HCT116 (cell line): ENCODE measurements around the gene GALNT18. TPM values are rescaled to one million over a fixed set of nuclear protein-coding genes. Genes with fewer than 3 reads are reported as not detected.

Experiments
- ATAC-seq: fragments of 200-7000 bp; cut with Tn5 transposase; 2 replicates; pipeline ENCODE4 v1.9.1; 2020; ENCODE audit warnings: mild to moderate bottlenecking, moderate library complexity
- BruUV-seq: library from RNA; stranded (reverse); fragments of 400-500 nt; replicated peaks from 2 replicates; lab custom pipeline; 2021; lab: Mats Ljungman, UMichigan
- CTCF ChIA-PET: fragments of 300-600 bp; sonication (Branson Sonifier 250); formaldehyde crosslinking; loops from one replicate; lab custom pipeline; 2021; ENCODE audit warnings: antibody characterized with exemption; lab: Charles Lee
- POLR2A ChIA-PET: fragments of 300-600, 350-600 bp; sonication (Branson Sonifier 250); formaldehyde crosslinking; loops from one replicate; lab custom pipeline; 2021; ENCODE audit warnings: antibody characterized with exemption; lab: Charles Lee
- RAD21 ChIA-PET, 2 experiments: fragments of 300-600 bp; sonication (Branson Sonifier 250); formaldehyde crosslinking; loops; one replicate each; lab custom pipeline; 2023; ENCODE audit warnings: low total read pairs in 2 of 2; ENCODE audit not compliant: uncharacterized antibody in 2 of 2, unreplicated experiment in 2 of 2, low non-redundant PET in 1 of 2; lab: Charles Lee
- DNase-seq: peaks from one replicate; pipeline ENCODE4 v3.0.0-alpha.2; 2010; ENCODE audit warnings: low read depth, low spot score
- H2AFZ ChIP-seq: fragments of 200-600 bp; shearing (Covaris generic), sonication (generic); 2 replicates; pipeline ENCODE4 v1.6.1; 2017; ENCODE audit warnings: low read depth, mixed run types, mixed read lengths, antibody characterized with exemption, low read length; ENCODE audit not compliant: poor library complexity, severe bottlenecking
- H3K27ac ChIP-seq: 2 replicates; pipeline ENCODE4 v1.5.1; 2012; ENCODE audit warnings: low read depth, low read length
- H3K27me3 ChIP-seq: fragments of 200-600 bp; sonication (generic); 2 replicates; pipeline ENCODE4 v1.6.1; 2016; ENCODE audit warnings: mixed run types, low read length, mixed read lengths; ENCODE audit not compliant: insufficient read depth
- H3K36me3 ChIP-seq, 2 experiments: fragments of 200-500 bp in 1 of 2; fragments of 200-600 bp in 1 of 2; sonication (Bioruptor generic) in 1 of 2; sonication (generic) in 1 of 2; 2 replicates each; pipeline versions ENCODE4 v1.5.1 to v1.6.1; 2014 to 2016; ENCODE audit warnings: low read length in 2 of 2, inconsistent platforms in 1 of 2, mixed read lengths in 1 of 2, mixed run types in 1 of 2; ENCODE audit not compliant: insufficient read depth in 2 of 2, control insufficient read depth in 1 of 2
- H3K4me1 ChIP-seq, 2 experiments: fragments of 200-600 bp in 1 of 2; sonication (generic) in 1 of 2; 2 replicates each; pipeline versions ENCODE4 v1.5.1 to v1.6.1; 2012 to 2017; ENCODE audit warnings: low read length in 2 of 2, inconsistent platforms in 1 of 2, mild to moderate bottlenecking in 1 of 2, mixed read lengths in 1 of 2, mixed run types in 1 of 2, moderate library complexity in 1 of 2; ENCODE audit not compliant: insufficient read depth in 2 of 2, control insufficient read depth in 1 of 2
- H3K4me2 ChIP-seq: fragments of 200-600 bp; sonication (generic); 2 replicates; pipeline ENCODE4 v1.6.1; 2017; ENCODE audit warnings: mixed run types, low read length, mixed read lengths
- H3K4me3 ChIP-seq, 2 experiments: fragments of 200-600 bp in 1 of 2; sonication (generic) in 1 of 2; replicated peaks in 1 of 2; 2 replicates each; pipeline ENCODE4 v1.5.1; 2011 to 2016; ENCODE audit warnings: low read length in 2 of 2, control low read depth in 1 of 2, low read depth in 1 of 2, mild to moderate bottlenecking in 1 of 2, mixed read lengths in 1 of 2, mixed run types in 1 of 2
- H3K79me2 ChIP-seq: fragments of 200-600 bp; sonication (generic); 2 replicates; pipeline ENCODE4 v1.6.1; 2017; ENCODE audit warnings: mild to moderate bottlenecking, mixed run types, low read length, moderate library complexity, mixed read lengths; ENCODE audit not compliant: insufficient read depth
- H3K9ac ChIP-seq: fragments of 200-600 bp; sonication (generic); 2 replicates; pipeline ENCODE4 v1.6.1; 2016; ENCODE audit warnings: low read length, mixed read lengths
- H3K9me2 ChIP-seq: fragments of 200-600 bp; sonication (generic), shearing (Covaris generic); 2 replicates; pipeline ENCODE4 v1.6.1; 2017; ENCODE audit warnings: mixed run types, mild to moderate bottlenecking, moderate library complexity; ENCODE audit not compliant: insufficient read depth
- H3K9me3 ChIP-seq, 2 experiments: fragments of 200-500 bp in 1 of 2; fragments of 200-600 bp in 1 of 2; sonication (Bioruptor generic) in 1 of 2; sonication (generic) in 1 of 2; 2 replicates each; pipeline ENCODE4 v1.6.1; 2014 to 2017; ENCODE audit warnings: low read length in 2 of 2, mixed read lengths in 2 of 2, inconsistent platforms in 1 of 2, low read depth in 1 of 2, mild to moderate bottlenecking in 1 of 2, mixed run types in 1 of 2, moderate library complexity in 1 of 2; ENCODE audit not compliant: control insufficient read depth in 1 of 2, insufficient read depth in 1 of 2
- H4K20me1 ChIP-seq: fragments of 200-600 bp; sonication (generic), shearing (Covaris generic); 2 replicates; pipeline ENCODE4 v1.6.1; 2017; ENCODE audit warnings: mixed run types, mild to moderate bottlenecking, moderate library complexity; ENCODE audit not compliant: insufficient read depth
- ATF3 ChIP-seq: IDR thresholded peaks from 2 replicates; pipeline ENCODE4 v1.6.1; 2012
- CEBPB ChIP-seq: IDR thresholded peaks from 2 replicates; pipeline ENCODE4 v1.6.1; 2012; ENCODE audit warnings: low read depth
- EZH2 ChIP-seq: fragments of 200-600 bp; sonication (generic); IDR thresholded peaks from 2 replicates; pipeline ENCODE4 v1.6.1; 2017; ENCODE audit warnings: antibody characterized with exemption, mixed run types
- EZH2phosphoT487 ChIP-seq: fragments of 200-600 bp; IDR thresholded peaks from 2 replicates; pipeline ENCODE4 v1.6.1; 2018; ENCODE audit warnings: antibody characterized with exemption, borderline replicate concordance
- FOSL1 ChIP-seq: IDR thresholded peaks from 2 replicates; pipeline ENCODE4 v1.6.1; 2012; ENCODE audit warnings: low read depth
- POLR2A ChIP-seq: IDR thresholded peaks from 2 replicates; pipeline ENCODE4 v1.7.0; 2011; ENCODE audit warnings: borderline replicate concordance; ENCODE audit not compliant: insufficient read depth, insufficient read length; ENCODE audit errors: extremely low read depth
- POLR2AphosphoS5 ChIP-seq: IDR thresholded peaks from 2 replicates; pipeline ENCODE4 v1.6.1; 2011; ENCODE audit warnings: mild to moderate bottlenecking, low read depth, low read length, moderate library complexity
- RAD21 ChIP-seq: IDR thresholded peaks from 2 replicates; pipeline ENCODE4 v1.6.1; 2012; ENCODE audit warnings: low read depth, mild to moderate bottlenecking
- REST ChIP-seq: IDR thresholded peaks from 2 replicates; pipeline ENCODE4 v1.6.1; 2012; ENCODE audit warnings: low read depth
- SP1 ChIP-seq: IDR thresholded peaks from 2 replicates; pipeline ENCODE4 v1.6.1; 2012; ENCODE audit warnings: low read depth
- SRF ChIP-seq: IDR thresholded peaks from 2 replicates; pipeline ENCODE4 v1.6.1; 2012; ENCODE audit warnings: low read depth
- TCF7L2 ChIP-seq: IDR thresholded peaks from 2 replicates; pipeline ENCODE4 v1.7.0; 2011; ENCODE audit warnings: borderline replicate concordance, inconsistent platforms; ENCODE audit not compliant: insufficient read depth, insufficient read length; ENCODE audit errors: extremely low read depth
- YY1 ChIP-seq: IDR thresholded peaks from 2 replicates; pipeline ENCODE4 v1.6.1; 2011; ENCODE audit warnings: low read length, low read depth, moderate library complexity, mild to moderate bottlenecking; ENCODE audit not compliant: insufficient replicate concordance; ENCODE audit errors: extremely low read depth
- ZFX ChIP-seq: fragments of 450-650 bp; IDR thresholded peaks from 2 replicates; pipeline ENCODE4 v1.6.1; 2017
- ZNF274 ChIP-seq: fragments of 200-500 bp; sonication (Bioruptor generic); IDR thresholded peaks from 2 replicates; pipeline ENCODE4 v1.6.1; 2014; ENCODE audit warnings: mild to moderate bottlenecking, low read depth, low read length, inconsistent platforms
- intact Hi-C: fragments of 100-400 bp; cut with micrococcal nuclease; formaldehyde crosslinking; loops from 2 replicates; pipeline ENCODE4 v1.10.0; 2022
- total RNA-seq: library from RNA; stranded (reverse); gene quantifications from one replicate; pipeline ENCODE4 v1.2.1, GENCODE V29; 2021; ENCODE audit not compliant: unreplicated experiment
- TF ChIP-seq, protein P1 (sequence below), 3 experiments: fragments of 200-600 bp in 1 of 3; sonication (generic) in 1 of 3; IDR thresholded peaks in 2 of 3; conservative IDR thresholded peaks in 1 of 3; 2 replicates each; pipeline ENCODE4 v1.5.1; 2012 to 2017; ENCODE audit warnings: low read depth in 2 of 3, low read length in 2 of 3, antibody characterized with exemption in 1 of 3, borderline replicate concordance in 1 of 3, control low read depth in 1 of 3, mild to moderate bottlenecking in 1 of 3, mixed read lengths in 1 of 3, mixed run types in 1 of 3, moderate library complexity in 1 of 3; ENCODE audit not compliant: insufficient read depth in 1 of 3
- TF ChIP-seq, protein P2 (sequence below): IDR thresholded peaks from 2 replicates; pipeline ENCODE4 v1.6.1; 2011; ENCODE audit warnings: mild to moderate bottlenecking, low read length, moderate library complexity; ENCODE audit not compliant: insufficient replicate concordance; ENCODE audit errors: extremely low read depth
- TF ChIP-seq, protein P3 (sequence below): IDR thresholded peaks from 2 replicates; pipeline ENCODE4 v1.6.1; 2012

Gene GALNT18
- total RNA-seq, 1 experiment from 2014 or later, result 19.9 TPM

- BruUV-seq, result no TSS peak
Measured at GRCh38 chr11:11533751-11534150, 88.1 kb downstream of the GALNT18 start.

More at GRCh38 chr11:11533751-11534150, 88.1 kb downstream of the GALNT18 start:
- no peak overlapping the region for H3K4me2 ChIP-seq
- H3K9me2 ChIP-seq, result no peaks in the 10 kb centered on the region
- no peaks in the 10 kb centered on the region for H3K4me1 ChIP-seq
- no peak overlapping the region for H2AFZ ChIP-seq
- no peaks in the 10 kb centered on the region for H4K20me1 ChIP-seq
- TF ChIP-seq ATF3 (no peak), CEBPB (no peak), TCF7L2 (no peak), EZH2phosphoT487 (no peak), POLR2A (no peak), FOSL1 (no peak), YY1 (no peak), SP1 (no peak), ZFX (no peak), SRF (no peak), POLR2AphosphoS5 (no peak), RAD21 (no peak), EZH2 (no peak), REST (no peak), ZNF274 (no peak)
- TF ChIP-seq, protein P1, sequence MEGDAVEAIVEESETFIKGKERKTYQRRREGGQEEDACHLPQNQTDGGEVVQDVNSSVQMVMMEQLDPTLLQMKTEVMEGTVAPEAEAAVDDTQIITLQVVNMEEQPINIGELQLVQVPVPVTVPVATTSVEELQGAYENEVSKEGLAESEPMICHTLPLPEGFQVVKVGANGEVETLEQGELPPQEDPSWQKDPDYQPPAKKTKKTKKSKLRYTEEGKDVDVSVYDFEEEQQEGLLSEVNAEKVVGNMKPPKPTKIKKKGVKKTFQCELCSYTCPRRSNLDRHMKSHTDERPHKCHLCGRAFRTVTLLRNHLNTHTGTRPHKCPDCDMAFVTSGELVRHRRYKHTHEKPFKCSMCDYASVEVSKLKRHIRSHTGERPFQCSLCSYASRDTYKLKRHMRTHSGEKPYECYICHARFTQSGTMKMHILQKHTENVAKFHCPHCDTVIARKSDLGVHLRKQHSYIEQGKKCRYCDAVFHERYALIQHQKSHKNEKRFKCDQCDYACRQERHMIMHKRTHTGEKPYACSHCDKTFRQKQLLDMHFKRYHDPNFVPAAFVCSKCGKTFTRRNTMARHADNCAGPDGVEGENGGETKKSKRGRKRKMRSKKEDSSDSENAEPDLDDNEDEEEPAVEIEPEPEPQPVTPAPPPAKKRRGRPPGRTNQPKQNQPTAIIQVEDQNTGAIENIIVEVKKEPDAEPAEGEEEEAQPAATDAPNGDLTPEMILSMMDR (IDR thresholded peaks at IDR 0.05 in 2 of 3, conservative IDR thresholded peaks at IDR 0.05 in 1 of 3; ENCODE audit: borderline replicate concordance in 1 of 3, insufficient read depth in 1 of 3, low read depth in 2 of 3, low read length in 2 of 3), result no peak
- TF ChIP-seq, protein P2, sequence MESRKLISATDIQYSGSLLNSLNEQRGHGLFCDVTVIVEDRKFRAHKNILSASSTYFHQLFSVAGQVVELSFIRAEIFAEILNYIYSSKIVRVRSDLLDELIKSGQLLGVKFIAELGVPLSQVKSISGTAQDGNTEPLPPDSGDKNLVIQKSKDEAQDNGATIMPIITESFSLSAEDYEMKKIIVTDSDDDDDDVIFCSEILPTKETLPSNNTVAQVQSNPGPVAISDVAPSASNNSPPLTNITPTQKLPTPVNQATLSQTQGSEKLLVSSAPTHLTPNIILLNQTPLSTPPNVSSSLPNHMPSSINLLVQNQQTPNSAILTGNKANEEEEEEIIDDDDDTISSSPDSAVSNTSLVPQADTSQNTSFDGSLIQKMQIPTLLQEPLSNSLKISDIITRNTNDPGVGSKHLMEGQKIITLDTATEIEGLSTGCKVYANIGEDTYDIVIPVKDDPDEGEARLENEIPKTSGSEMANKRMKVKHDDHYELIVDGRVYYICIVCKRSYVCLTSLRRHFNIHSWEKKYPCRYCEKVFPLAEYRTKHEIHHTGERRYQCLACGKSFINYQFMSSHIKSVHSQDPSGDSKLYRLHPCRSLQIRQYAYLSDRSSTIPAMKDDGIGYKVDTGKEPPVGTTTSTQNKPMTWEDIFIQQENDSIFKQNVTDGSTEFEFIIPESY, result no peak
- TF ChIP-seq, protein P3, sequence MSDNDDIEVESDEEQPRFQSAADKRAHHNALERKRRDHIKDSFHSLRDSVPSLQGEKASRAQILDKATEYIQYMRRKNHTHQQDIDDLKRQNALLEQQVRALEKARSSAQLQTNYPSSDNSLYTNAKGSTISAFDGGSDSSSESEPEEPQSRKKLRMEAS, result no peak
- intact Hi-C loops, result no loop called here
- no peaks in the 10 kb centered on the region for H3K36me3 ChIP-seq
- no peaks in the 10 kb centered on the region for H3K79me2 ChIP-seq
- CTCF ChIA-PET, result no interaction called here
- H3K27ac ChIP-seq, result no peak overlapping the region
- H3K9me3 ChIP-seq, result no peaks in the 10 kb centered on the region
- H3K27me3 ChIP-seq, result no peaks in the 10 kb centered on the region
- no peak overlapping the region for H3K4me3 ChIP-seq
- no peak overlapping the region for H3K9ac ChIP-seq
- POLR2A ChIA-PET, result no interaction called here
- RAD21 ChIA-PET, result no interaction called here
- ATAC-seq, result no peak
- DNase-seq, result no peak
